VCaP (cell line): ENCODE data around the gene CSTF1.
A peak's percentile ranks its signal among the peaks of the same experiment; 100 is the strongest.

Experiments
- H3K27ac ChIP-seq: fragments of 450-650 bp; 2 replicates; pipeline ENCODE4 v1.5.1; 2017
- CTCF ChIP-seq: fragments of 450-650 bp; conservative IDR thresholded peaks from 2 replicates; pipeline ENCODE4 v1.5.1; 2017; ENCODE audit warnings: mild to moderate bottlenecking, moderate library complexity

CSTF1 gene

DNA sequence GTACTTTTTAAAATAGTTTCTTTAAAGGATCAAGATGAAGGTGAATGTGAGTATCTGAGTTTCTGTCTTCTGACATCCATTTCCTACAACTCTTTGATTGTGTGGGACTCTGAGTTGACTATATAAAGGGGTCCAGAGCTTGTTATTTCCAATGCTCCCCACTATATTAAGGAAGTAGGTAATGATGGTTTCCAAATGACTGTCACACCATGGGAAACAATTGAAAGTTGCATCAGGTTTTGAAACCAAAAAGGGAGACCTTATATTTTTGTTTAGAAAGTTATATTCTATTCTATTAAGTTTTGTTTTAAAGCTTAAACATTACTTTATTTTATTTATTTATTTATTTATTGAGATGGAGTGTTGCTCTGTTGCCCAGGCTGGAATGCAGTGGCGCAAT, 30.8 kb downstream of the CSTF1 start:
- no peak for TF ChIP-seq CTCF
- H3K27ac ChIP-seq = no peak overlapping the region

GRCh38 chr20:56423886-56424285, 31.4 kb downstream of the CSTF1 start:
- no peak for TF ChIP-seq CTCF
- no peak overlapping the region for H3K27ac ChIP-seq

DNA sequence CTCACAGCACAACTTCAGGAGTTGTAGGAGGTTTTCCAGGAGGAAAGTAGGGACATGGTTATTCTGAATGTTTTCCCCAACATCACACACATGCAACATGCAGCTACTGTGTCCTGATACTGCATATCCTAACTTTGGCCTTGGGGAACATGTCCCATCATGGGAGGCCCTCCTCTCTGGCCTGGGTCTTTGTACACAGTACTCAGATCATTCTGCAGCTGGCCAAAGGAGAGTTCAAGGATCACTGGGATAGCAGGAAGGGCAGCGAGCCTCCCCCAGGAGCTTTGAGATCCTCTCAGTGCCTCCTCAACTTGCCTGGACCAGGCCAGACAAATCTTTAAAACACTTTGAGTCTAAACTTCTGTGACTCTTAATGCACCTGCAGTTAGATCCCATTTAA, 32.5 kb downstream of the CSTF1 start:
- TF ChIP-seq CTCF = no peak
- no peak overlapping the region for H3K27ac ChIP-seq

GRCh38 chr20:56426026-56426425, 33.6 kb downstream of the CSTF1 start:
- no peak overlapping the region for H3K27ac ChIP-seq
- TF ChIP-seq CTCF = no peak

- TF ChIP-seq CTCF = no peak
- no peak overlapping the region for H3K27ac ChIP-seq
Observed at GRCh38 chr20:56426926-56427325, 34.5 kb downstream of the CSTF1 start.

GRCh38 chr20:56427797-56428196, 35.4 kb downstream of the CSTF1 start:
- no peak for TF ChIP-seq CTCF
- no peak overlapping the region for H3K27ac ChIP-seq

DNA sequence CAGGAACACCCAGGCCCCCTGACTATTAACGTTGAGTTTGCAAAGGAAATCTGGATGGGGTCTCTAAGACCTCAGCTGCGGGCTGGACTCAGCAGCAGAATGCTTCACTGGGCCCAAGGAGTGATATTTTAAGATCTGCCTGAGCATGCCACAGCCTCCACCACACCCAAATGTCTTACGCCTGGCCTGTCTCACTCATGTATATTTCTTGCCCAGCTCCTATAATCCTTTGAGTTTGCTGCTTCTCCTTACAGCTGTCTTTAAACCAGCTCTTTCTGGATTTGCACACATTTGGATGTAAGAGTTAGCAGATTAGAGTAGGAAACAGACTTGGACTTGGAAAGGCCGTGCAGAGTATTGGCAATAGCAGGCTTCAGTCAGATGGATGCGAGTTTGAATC, 36.0 kb downstream of the CSTF1 start:
- no peak overlapping the region for H3K27ac ChIP-seq
- no peak for TF ChIP-seq CTCF

DNA sequence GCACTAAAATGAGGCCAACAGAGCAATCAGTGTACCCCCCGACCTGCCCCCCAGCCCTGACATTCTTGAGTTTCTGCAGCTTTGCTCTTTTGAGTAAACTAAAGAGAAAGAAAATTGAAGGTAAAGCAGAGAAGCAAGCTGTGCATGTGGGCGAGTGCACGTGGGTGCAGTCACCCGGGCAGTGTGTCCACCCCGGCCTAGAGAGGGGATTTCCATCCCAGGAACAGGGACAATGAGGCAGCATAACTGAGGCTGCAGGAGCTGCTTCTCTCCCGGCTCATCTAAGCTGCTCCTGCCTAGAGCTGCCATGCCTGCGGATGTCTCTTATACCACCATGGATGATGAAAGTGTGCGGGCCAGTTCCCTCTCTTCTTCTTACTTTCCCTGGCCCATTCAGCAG, 36.4 kb downstream of the CSTF1 start:
- no peak for TF ChIP-seq CTCF
- peak overlapping the region; percentile 50 for H3K27ac ChIP-seq
